Measurements from ENCODE around the gene MPV17L. TPM values are rescaled to one million over a fixed set of nuclear protein-coding genes. Genes with fewer than 3 reads are reported as not detected.
"Not testable (repeated sequence)": the region's sequence is repeated elsewhere in the genome, so short reads cannot be mapped to it uniquely, and the experiment has no call there.

The MPV17L gene
- total RNA-seq, 5 donors from 2014 or later (not counting 1 experiment from before 2014, with no cell fraction given): 0.09 to 0.19 (median 0.13) TPM; not detected in 2

DNA sequence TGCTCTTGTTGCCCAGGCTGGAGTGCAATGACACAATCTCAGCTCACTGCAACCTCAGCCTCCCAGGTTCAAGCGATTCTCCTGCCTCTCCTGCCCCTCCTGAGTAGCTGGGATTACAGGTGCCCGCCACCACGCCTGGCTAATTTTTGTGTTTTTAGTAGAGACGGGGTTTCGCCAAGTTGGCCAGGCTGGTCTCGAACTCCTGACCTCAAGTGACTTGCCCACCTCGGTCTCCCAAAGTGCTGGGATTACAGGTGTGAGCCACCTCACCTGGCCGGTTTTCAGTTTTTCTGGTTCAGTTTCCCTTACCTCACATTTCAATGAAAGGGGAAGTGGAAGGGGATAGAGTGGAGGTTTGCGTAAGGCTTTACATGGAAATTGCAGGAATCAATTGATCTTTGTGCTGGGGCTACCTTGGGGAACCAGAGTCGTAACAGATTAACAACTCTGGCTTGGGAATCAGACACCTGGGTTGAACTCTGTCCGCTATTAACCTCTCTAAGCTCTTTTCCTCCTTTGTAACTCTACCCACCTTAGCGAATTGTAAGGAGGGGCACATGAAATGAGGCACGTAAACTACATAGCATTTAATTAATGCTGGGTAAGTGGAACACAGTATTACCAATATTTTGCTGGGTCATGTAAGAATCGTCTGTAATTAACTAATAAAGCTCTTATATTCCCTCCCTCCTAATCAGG is 3.2 kb downstream of the MPV17L start:
- H3K4me1 ChIP-seq (ENCODE audit: control insufficient read depth in 1 of 2, extremely low read depth in 1 of 2, insufficient read depth in 2 of 2, low read length in 2 of 2): peaks cover 0 to 2% of the 10 kb centered on the region in 2 experiments
- ATAC-seq (replicated peaks in 1 of 4) (no peak), DNase-seq (no peak)
- ChIA-PET CTCF (no interaction called here), POLR2A (interaction anchor here in 1 of 2 donors (0.6 kb wide), 1 partner anchor 342 kb away, joined by 4 read pairs; no protein-coding TSS in a partner anchor)
- Mint-ChIP-seq H3K4me3 (no peak overlapping the region), H3K4me1 (peaks cover 0 to 4% (median 2%) of the 10 kb centered on the region in 3 donors), H3K9me3 (no peaks in the 10 kb centered on the region), H3K27me3 (peaks cover 18 to 38% of the 10 kb centered on the region in 2 donors), H3K36me3 (no peaks in the 10 kb centered on the region), H3K27ac (no peak overlapping the region)
- 93% methylated on average over 4 of the region's 14 CpGs for WGBS (ENCODE audit: insufficient coverage)
- peaks cover 0 to 21% of the 10 kb centered on the region in 2 experiments for H3K27me3 ChIP-seq (replicated peaks in 1 of 2; ENCODE audit: control insufficient read depth in 2 of 2, extremely low read depth in 1 of 2, insufficient read depth in 2 of 2, low read length in 1 of 2)
- no peak overlapping the region for H3K27ac ChIP-seq (ENCODE audit: low read length)
- no peaks in the 10 kb centered on the region for H3K36me3 ChIP-seq (ENCODE audit: control insufficient read depth in 2 of 2, extremely low read depth in 1 of 2, insufficient read depth in 1 of 2, low read length in 1 of 2)
- H3K9me3 ChIP-seq: no peaks in the 10 kb centered on the region
- H3K4me3 ChIP-seq (ENCODE audit: control insufficient read depth in 1 of 2, extremely low read depth in 1 of 2, low read length in 1 of 2): no peak overlapping the region

DNA sequence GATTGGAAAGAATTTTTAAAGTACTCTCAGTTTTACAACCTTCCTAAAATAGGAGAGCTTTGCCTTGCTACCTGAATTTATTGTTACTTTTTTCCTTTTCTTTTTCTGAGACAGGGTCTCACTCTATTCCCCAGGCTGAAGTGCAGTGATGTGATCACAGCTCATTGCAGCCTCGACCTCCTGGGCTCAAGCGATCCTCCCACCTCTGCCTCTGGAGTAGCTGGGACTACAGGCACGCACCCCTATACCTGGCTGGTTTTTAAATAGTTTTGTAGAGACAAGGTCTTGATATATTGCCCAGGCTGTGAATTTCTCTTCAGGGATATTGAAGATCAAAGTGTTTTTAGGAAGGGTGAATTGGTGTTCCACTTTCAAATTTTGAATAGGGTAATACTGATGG is 3.8 kb downstream of the MPV17L start:
- H3K27me3 Mint-ChIP-seq: peaks cover 18 to 33% of the 10 kb centered on the region in 2 donors
- Histone ChIP-seq H3K36me3 (ENCODE audit: control insufficient read depth in 2 of 2, extremely low read depth in 1 of 2, insufficient read depth in 1 of 2, low read length in 1 of 2) (no peaks in the 10 kb centered on the region), H3K27ac (ENCODE audit: low read length) (no peak overlapping the region), H3K27me3 (replicated peaks in 1 of 2; ENCODE audit: control insufficient read depth in 2 of 2, extremely low read depth in 1 of 2, insufficient read depth in 2 of 2, low read length in 1 of 2) (peaks cover 0 to 19% of the 10 kb centered on the region in 2 experiments), H3K4me1 (ENCODE audit: control insufficient read depth in 1 of 2, extremely low read depth in 1 of 2, insufficient read depth in 2 of 2, low read length in 2 of 2) (peaks cover 0 to 2% of the 10 kb centered on the region in 2 experiments), H3K9me3 (no peaks in the 10 kb centered on the region), H3K4me3 (ENCODE audit: control insufficient read depth in 1 of 2, extremely low read depth in 1 of 2, low read length in 1 of 2) (no peak overlapping the region)
- no peak overlapping the region for H3K4me3 Mint-ChIP-seq
- CTCF ChIA-PET: no interaction called here
- H3K36me3 Mint-ChIP-seq: no peaks in the 10 kb centered on the region
- no peak for ATAC-seq (replicated peaks in 1 of 4)
- POLR2A ChIA-PET: interaction anchor here in 1 of 2 donors (0.6 kb wide), 1 partner anchor 343 kb away, joined by 4 read pairs; no protein-coding TSS in a partner anchor
- no peak for DNase-seq
- no CpG with 5 or more reads among the region's 3 CpGs for WGBS (ENCODE audit: insufficient coverage)
- H3K4me1 Mint-ChIP-seq: peaks cover 0 to 4% (median 2%) of the 10 kb centered on the region in 3 donors
- no peaks in the 10 kb centered on the region for H3K9me3 Mint-ChIP-seq
- H3K27ac Mint-ChIP-seq: no peak overlapping the region

DNA sequence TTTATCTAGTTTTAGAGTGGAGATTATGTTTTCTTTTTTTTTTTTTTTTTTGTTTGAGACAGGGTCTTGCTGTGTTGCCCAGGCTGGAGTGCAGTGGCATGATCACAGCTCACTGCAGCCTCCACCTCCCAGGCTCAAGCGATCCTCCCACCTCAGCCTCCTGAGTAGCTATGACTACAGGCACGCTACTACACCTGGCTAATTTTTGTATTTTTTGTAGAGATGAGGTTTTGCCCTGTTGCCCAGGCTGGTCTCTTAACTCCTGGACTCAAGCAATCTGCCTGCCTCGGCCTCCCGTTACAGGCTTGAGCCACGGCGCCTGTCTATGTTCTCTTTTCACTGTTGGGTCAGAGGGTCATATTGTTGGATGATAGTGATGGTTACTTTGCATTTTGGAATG is 4.8 kb downstream of the MPV17L start:
- POLR2A ChIA-PET; ATAC-seq (replicated peaks in 1 of 4); H3K36me3 ChIP-seq (ENCODE audit: control insufficient read depth in 2 of 2, extremely low read depth in 1 of 2, insufficient read depth in 1 of 2, low read length in 1 of 2); H3K4me1 Mint-ChIP-seq; H3K4me3 Mint-ChIP-seq; H3K4me1 ChIP-seq (ENCODE audit: control insufficient read depth in 1 of 2, extremely low read depth in 1 of 2, insufficient read depth in 2 of 2, low read length in 2 of 2); DNase-seq; H3K27ac ChIP-seq (ENCODE audit: low read length); H3K9me3 Mint-ChIP-seq; H3K9me3 ChIP-seq; H3K36me3 Mint-ChIP-seq; H3K4me3 ChIP-seq (ENCODE audit: control insufficient read depth in 1 of 2, extremely low read depth in 1 of 2, low read length in 1 of 2); H3K27ac Mint-ChIP-seq: not testable (repeated sequence)
- H3K27me3 Mint-ChIP-seq: peaks cover 13 to 26% of the 10 kb centered on the region in 2 donors
- 92% methylated on average over 4 of the region's 6 CpGs for WGBS (ENCODE audit: insufficient coverage)
- peaks cover 0 to 12% of the 10 kb centered on the region in 2 experiments for H3K27me3 ChIP-seq (replicated peaks in 1 of 2; ENCODE audit: control insufficient read depth in 2 of 2, extremely low read depth in 1 of 2, insufficient read depth in 2 of 2, low read length in 1 of 2)
- CTCF ChIA-PET: interaction anchor here in 1 of 2 donors (0.6 kb wide), 1 partner anchor 718 kb away, joined by 4 read pairs; no protein-coding TSS in a partner anchor

DNA sequence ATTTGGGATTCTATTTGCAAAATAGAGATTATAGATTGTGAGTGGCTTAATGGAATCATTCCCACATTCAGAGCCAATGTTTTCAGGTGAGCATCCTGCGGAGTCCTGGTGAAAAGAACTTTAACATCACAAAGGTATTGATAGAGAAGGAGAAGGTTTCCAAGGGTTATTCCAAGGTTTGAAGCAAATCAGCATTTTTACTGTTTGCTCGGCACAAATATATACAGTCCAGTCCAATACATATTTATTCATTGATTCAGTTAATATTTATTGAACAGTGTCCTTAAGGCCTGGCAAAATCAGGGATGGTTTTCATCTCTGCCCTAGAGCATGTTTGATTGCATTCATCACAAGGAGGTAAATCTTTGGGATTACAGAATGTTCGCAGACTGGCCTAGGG is 6.4 kb downstream of the MPV17L start:
- H3K36me3 ChIP-seq (ENCODE audit: control insufficient read depth in 2 of 2, extremely low read depth in 1 of 2, insufficient read depth in 1 of 2, low read length in 1 of 2): no peaks in the 10 kb centered on the region
- CTCF ChIA-PET: no interaction called here
- no CpG with 5 or more reads among the region's 3 CpGs for WGBS (ENCODE audit: insufficient coverage)
- no peak overlapping the region for H3K4me3 Mint-ChIP-seq
- no peaks in the 10 kb centered on the region for H3K27me3 ChIP-seq (replicated peaks in 1 of 2; ENCODE audit: control insufficient read depth in 2 of 2, extremely low read depth in 1 of 2, insufficient read depth in 2 of 2, low read length in 1 of 2)
- no peaks in the 10 kb centered on the region for H3K9me3 ChIP-seq
- POLR2A ChIA-PET: no interaction called here
- no peaks in the 10 kb centered on the region for H3K4me1 Mint-ChIP-seq
- H3K27me3 Mint-ChIP-seq: peaks cover 10 to 16% of the 10 kb centered on the region in 2 donors
- H3K27ac Mint-ChIP-seq: no peak overlapping the region
- ATAC-seq (replicated peaks in 1 of 4) (no peak), DNase-seq (no peak)
- no peak overlapping the region for H3K27ac ChIP-seq (ENCODE audit: low read length)
- no peak overlapping the region for H3K4me3 ChIP-seq (ENCODE audit: control insufficient read depth in 1 of 2, extremely low read depth in 1 of 2, low read length in 1 of 2)
- H3K9me3 Mint-ChIP-seq: no peaks in the 10 kb centered on the region
- H3K36me3 Mint-ChIP-seq: no peaks in the 10 kb centered on the region
- no peaks in the 10 kb centered on the region for H3K4me1 ChIP-seq (ENCODE audit: control insufficient read depth in 1 of 2, extremely low read depth in 1 of 2, insufficient read depth in 2 of 2, low read length in 2 of 2)

DNA sequence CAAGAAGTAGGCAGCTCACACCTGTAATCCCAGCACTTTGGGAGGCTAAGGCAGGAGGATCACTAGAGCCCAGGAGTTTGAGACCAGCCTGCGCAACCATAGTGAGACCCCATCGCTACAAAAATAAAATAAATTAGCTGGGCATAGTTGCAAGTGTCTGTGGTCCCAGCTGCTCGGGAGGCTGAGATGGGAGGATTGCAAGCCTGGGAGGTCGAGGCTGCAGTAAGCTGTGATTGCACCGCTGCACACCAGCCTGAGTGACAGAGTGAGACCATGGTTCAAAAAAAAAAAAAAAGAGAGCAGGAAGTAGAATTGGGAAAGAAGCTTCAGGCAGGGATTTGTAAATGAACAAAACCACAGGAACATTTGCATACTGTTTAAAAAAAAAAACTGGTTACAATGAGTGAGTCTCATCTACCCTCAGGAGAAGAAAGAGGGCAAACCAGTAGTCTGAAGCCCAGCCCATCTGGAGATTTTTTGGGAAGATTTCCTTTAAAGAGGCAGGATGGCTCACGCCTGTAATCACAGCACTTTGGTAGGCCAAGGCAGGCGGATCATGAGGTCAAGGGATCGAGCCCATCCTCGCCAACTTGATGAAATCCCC is 7.9 kb downstream of the MPV17L start:
- no peak overlapping the region for H3K4me3 Mint-ChIP-seq
- 88% methylated on average over 6 of the region's 9 CpGs for WGBS (ENCODE audit: insufficient coverage)
- H3K27ac Mint-ChIP-seq: no peak overlapping the region
- H3K4me1 ChIP-seq (ENCODE audit: control insufficient read depth in 1 of 2, extremely low read depth in 1 of 2, insufficient read depth in 2 of 2, low read length in 2 of 2): no peaks in the 10 kb centered on the region
- ChIA-PET CTCF (no interaction called here), POLR2A (interaction anchor here in 1 of 2 donors (0.6 kb wide), 2 partner anchors 21 to 51 kb away, joined by 3 to 7 read pairs; no protein-coding TSS in a partner anchor)
- ATAC-seq (replicated peaks in 1 of 4) (no peak), DNase-seq (no peak)
- H3K36me3 ChIP-seq (ENCODE audit: control insufficient read depth in 2 of 2, extremely low read depth in 1 of 2, insufficient read depth in 1 of 2, low read length in 1 of 2): no peaks in the 10 kb centered on the region
- H3K27ac ChIP-seq (ENCODE audit: low read length): no peak overlapping the region
- H3K27me3 ChIP-seq (replicated peaks in 1 of 2; ENCODE audit: control insufficient read depth in 2 of 2, extremely low read depth in 1 of 2, insufficient read depth in 2 of 2, low read length in 1 of 2): no peaks in the 10 kb centered on the region
- no peak overlapping the region for H3K4me3 ChIP-seq (ENCODE audit: control insufficient read depth in 1 of 2, extremely low read depth in 1 of 2, low read length in 1 of 2)
- H3K36me3 Mint-ChIP-seq: no peaks in the 10 kb centered on the region
- no peaks in the 10 kb centered on the region for H3K4me1 Mint-ChIP-seq
- no peaks in the 10 kb centered on the region for H3K9me3 ChIP-seq
- no peaks in the 10 kb centered on the region for H3K9me3 Mint-ChIP-seq
- H3K27me3 Mint-ChIP-seq: peaks cover 5 to 9% of the 10 kb centered on the region in 2 donors

DNA sequence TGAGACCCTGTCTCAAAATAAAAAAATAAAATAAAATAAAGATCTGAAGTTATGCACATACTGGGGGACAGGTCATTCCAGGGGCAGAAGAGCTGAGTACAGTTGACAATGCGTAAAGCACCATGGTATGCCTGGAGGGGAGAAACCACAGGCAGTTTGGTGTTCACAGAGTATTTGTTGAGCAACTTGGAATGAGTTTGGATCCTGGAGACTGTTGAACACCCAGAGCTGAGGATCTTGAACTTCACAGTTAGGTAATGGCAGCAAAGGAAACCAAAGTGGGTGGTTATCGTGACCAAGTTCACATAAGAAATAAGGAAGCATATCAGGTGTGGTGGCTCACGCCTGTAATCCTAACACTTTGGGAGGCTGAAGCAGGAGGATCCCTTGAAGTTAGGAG is 8.5 kb downstream of the MPV17L start:
- ATAC-seq (replicated peaks in 1 of 4); H3K4me3 ChIP-seq (ENCODE audit: control insufficient read depth in 1 of 2, extremely low read depth in 1 of 2, low read length in 1 of 2); CTCF ChIA-PET; H3K9me3 Mint-ChIP-seq; H3K9me3 ChIP-seq; H3K36me3 Mint-ChIP-seq; H3K36me3 ChIP-seq (ENCODE audit: control insufficient read depth in 2 of 2, extremely low read depth in 1 of 2, insufficient read depth in 1 of 2, low read length in 1 of 2); DNase-seq; H3K4me3 Mint-ChIP-seq; H3K27ac ChIP-seq (ENCODE audit: low read length); H3K27me3 ChIP-seq (replicated peaks in 1 of 2; ENCODE audit: control insufficient read depth in 2 of 2, extremely low read depth in 1 of 2, insufficient read depth in 2 of 2, low read length in 1 of 2); H3K27me3 Mint-ChIP-seq; H3K27ac Mint-ChIP-seq; H3K4me1 Mint-ChIP-seq; H3K4me1 ChIP-seq (ENCODE audit: control insufficient read depth in 1 of 2, extremely low read depth in 1 of 2, insufficient read depth in 2 of 2, low read length in 2 of 2): not testable (repeated sequence)
- WGBS (ENCODE audit: insufficient coverage): 82% methylated on average over 3 of the region's 3 CpGs
- POLR2A ChIA-PET: interaction anchor here in 1 of 2 donors (0.6 kb wide), 1 partner anchor 50 kb away, joined by 3 read pairs; no protein-coding TSS in a partner anchor

Measured in T-cell (primary cell).